GM10847 (cell line): ENCODE results near the gene TTC1.

Experiments used
- POLR2A ChIP-seq: IDR thresholded peaks from 2 replicates; pipeline ENCODE4 v1.6.1; 2011; ENCODE audit not compliant: insufficient read length; ENCODE audit errors: extremely low read depth

TTC1 gene

DNA sequence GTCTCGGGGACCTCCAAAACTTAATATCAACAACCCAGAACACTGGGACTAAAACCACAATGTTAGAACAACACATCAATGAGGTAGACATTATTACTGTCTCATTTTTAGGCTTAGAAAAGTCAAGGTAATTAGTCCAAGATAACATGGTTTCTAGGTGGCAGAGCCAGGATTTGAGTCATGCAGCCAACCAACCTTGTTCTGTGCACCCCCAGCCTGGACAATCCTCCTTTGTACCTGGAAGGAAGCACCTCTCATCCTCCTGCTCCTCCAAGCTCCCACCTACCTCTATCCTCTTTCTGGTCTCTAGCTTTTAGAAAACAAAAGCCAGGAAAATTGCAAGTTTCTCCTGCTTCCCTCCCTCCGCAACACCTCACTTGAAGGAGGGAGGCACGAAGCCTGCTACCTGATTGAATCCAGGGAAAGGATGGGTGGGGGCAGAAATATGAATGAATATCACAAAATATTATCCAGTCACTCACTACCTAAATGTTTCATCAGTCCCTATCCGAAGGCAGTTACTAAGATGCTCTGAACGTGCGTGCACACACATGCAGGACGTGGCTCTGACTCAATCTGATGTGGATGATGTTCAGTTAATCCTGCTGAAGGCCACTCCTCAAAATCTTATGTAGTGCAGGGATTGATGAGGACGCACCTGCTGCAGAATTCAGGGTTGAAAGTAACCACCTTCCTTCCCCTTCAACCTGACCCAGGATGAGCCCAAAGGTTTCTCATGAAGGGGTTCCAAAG lies 26.3 kb upstream of the TTC1 start:
- no peak for TF ChIP-seq POLR2A

DNA sequence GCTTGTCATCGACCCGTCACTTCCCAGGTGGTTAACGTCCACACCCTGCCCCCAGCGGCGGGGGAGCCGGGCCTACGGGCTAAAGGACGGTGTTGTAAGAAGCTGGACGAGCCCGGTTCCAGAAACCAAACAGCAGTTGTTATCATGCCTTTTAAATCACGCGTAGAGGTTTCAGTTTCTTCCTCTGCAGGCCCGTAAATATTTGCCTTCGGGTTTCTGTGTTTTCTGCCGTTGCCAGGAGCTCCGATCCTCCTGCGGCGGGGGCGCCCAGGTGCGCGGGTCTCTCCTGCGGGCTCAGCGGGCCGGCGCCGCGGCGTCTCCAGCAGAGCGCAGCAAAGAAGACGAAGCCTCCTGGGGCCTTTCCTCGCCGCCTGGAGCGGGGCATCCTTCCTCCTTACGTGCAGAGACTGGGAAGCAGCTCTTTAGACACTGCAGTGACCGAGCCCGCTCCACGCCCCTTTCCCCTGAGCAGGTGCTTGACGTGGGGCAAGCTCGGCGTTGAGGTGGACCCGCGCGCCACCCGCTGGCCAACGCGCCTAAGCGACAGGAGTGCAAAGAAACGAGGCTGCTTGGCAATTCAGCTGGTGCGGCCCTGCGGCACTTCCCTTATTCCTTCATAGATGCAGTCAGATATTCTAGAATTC lies 21.8 kb upstream of the TTC1 start:
- TF ChIP-seq POLR2A: no peak

DNA sequence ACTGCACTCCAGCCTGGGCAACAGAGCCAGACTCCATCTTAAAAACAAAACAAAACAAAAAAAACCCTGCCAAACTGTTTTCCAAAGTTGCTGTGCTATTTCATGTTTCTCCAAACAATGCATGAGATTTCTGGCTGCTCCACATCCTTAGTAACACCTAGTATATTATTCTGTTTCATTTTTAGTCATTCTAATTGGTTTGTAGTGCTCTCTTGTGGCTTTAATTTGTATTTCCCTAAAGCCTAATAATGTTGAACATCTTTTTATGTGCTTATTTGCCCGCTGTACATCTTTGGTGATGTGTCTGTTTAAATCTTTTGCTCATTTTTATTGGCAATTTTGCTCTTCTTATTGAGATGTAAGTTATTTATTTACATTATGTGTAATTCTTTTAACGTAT lies 18.4 kb upstream of the TTC1 start:
- no peak for TF ChIP-seq POLR2A

DNA sequence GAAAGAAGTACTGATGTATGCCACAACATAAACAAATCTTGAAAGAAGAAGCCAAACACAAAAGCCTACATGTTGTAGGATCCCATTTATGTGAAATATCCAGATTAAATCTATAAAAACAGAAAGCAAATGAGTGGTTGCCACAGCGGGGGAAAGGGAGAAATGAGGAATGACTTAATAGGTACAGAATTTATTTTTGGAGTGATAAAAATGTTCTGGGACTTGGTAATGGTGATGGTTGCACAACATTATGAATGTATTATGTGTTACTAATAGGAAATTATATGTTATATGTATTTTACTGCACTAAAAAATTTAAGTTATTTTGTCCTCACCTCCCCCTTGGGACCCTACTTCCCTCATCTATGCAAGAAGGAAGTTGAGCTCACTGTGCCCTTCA lies 16.4 kb upstream of the TTC1 start:
- no peak for TF ChIP-seq POLR2A

DNA sequence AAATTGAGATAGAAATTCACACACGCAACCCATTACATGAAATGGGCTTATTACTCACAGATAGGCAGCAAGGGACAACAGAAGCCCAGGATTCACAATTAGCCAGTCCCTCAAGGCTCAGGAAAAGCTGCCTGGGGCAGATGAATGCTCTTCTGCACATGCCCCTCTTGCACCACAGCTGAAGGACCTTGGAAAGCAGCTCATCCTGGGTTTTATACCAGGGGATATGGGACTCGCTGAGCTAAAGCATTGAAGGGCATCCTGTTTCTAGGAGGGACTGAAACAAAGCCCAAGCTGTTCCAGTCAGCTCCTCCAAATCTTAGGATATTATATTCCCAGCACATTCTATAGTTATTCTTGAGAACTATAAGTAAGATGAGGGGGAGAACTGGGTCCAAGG lies 15.7 kb upstream of the TTC1 start:
- no peak for TF ChIP-seq POLR2A

DNA sequence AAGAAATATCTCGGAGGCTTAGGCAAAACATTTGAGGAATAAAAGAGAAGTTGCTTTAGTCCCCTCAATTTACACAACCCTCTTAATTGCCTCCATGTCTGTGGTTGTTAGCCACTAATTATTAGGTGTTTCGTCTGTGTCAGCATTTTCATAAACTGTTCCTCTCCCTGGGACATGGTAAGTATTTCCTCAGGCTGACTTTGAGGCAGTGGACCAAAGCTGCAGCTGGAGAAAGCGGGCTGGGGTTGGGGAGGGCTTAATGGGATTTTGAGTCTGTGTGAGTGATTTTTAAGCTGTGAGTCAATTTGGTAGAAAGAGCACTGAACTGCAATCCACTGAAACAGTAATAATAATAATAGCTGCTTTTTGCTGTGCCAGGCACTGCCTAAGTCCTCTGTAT lies 13.0 kb upstream of the TTC1 start:
- TF ChIP-seq POLR2A: no peak

DNA sequence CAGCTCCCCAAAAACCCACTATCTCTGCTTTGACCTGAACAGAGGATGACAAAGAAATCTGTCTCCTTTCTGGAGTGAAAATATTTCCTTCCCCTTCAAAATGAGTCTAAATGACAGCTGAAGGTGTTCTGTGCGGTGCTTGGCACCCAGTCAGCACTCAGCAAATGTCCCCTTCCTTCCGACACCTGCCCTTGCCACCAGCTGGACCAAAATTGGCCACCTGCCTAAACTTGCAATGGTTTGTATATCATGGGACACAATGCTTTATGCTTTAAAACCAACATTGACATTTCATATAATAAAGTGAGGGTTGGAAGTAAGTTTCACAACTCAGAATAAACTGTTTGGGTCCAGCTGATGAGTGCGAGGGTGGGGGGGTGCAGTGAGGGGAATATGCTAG lies 7.5 kb upstream of the TTC1 start:
- TF ChIP-seq POLR2A: no peak

DNA sequence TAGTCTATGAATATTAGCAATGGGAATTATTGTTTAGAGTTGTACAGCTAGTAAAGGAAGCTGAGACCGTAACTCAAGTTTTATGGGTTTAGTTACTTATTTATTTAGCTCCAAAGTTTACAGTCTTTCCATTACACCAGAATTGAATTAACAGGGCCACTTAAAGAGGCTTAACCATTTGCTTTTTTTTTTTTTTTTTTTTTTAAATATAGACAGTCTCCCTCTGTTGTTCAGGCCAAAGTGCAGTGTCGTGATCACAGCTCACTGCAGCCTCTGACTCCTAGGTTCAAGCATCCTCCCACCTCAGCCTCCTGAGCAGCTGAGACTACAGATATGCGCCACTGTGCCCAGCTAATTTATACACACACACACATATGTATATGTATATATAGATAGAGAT lies 1.4 kb upstream of the TTC1 start:
- TF ChIP-seq POLR2A: no peak

DNA sequence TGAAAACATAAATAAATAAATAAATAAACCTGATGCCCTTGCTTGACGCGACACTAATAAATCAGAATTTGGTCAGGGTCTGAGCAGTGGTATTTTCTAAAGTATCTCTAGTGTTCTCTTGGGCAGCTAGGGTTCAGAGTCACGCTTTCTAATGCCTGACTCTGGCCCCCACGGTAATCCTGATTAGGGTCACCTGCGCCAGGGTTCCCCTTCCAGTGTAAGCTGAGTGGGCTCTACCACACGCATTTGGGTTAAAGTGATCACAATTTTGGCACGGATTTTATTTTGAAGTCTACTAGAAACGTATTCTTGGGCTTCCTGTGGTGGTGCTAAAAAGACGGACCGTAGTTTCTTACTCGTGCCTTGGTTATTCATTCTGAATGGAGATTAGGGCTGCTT lies 651 bp downstream of the TTC1 start:
- no peak for TF ChIP-seq POLR2A

DNA sequence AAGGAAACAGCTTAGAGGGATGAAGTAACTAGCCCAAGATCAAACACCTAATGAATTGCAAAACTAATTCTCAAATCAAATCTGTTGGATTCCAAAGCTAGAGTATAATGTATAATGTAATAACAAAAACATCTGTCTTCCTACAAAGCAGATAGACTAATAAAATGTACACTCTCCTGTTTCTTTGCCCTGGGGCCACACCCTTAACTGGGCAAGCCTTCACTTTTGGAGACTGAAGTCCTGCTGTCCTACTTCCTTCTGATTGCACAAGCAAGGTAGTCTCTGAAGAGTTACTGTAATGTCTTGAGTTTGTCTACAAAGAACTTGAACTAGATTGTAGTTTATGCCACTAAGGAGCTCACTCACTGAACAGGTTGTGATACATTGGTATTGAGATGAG lies 2.5 kb downstream of the TTC1 start:
- TF ChIP-seq POLR2A: no peak

DNA sequence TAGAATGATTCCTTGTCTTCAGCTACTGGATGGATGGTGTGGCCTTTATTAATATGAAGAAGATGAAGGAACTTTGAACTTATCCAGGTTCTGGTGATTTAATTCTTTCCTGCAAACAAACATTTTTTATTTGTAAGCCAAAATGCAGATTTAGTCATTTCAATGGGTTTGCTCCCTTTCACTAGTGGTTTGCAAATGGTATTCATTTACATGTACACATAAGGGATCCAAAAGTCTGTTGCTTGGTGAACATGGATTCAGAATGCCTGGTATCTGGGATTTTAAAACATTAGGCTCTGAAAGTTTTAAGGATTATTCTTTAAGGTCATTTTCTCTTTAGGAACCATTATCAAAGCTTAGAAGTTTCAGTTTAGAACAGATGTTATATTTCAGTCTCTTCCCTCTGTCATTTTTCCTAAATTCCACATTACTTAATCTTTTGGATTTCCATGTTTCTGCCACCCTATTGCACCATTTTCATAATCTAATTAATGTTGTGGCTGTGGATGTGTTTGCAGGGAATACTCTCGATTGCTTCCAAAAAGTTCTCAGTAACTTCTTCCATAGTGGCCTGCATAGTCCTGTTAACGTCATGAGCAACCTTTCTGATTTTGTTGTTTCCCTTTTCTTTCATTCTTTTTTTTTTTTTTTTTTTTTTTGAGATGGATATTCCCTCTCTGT lies 10.1 kb downstream of the TTC1 start:
- no peak for TF ChIP-seq POLR2A

DNA sequence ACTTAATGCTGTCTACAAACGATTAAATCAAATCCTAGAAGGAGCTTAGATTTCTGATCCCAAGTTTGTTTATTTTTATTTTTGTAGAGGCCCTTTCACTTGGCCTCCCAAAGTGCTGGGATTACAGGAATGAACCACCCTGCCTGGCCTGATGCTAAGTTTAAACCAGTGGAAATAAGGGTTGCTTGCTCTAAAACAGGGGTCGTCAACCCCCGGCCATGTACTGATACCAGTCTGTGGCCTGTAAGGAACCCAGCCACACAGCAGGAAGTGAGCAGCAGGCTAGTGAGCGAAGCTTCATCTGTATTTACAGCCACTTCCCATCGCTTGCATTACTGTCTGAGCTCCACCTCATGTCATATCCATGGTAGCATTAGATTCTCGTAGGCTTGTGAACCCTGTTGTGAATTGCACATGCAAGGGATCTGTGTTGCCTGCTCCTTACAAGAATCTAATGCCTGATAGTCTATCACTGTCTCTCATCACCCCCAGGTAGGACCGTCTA lies 11.4 kb downstream of the TTC1 start:
- TF ChIP-seq POLR2A: no peak

DNA sequence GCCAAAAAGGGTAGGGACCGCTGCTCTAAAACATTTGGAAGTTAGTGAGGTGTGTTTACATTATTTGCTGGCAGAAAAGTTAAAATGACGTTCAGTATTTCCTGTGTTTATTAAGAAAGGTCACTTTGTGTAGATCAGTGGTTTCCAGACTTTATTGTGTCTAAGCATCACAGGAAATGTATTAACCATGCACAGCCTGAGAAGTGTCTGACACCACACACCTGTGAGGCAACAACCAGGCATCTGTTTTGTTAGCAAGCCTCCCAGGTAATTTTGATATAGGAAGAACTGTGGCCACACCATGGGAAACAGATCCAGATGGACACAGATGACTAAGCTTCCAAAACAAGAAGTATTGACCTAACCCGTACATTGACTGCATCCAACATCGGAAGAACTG lies 12.0 kb downstream of the TTC1 start:
- no peak for TF ChIP-seq POLR2A

DNA sequence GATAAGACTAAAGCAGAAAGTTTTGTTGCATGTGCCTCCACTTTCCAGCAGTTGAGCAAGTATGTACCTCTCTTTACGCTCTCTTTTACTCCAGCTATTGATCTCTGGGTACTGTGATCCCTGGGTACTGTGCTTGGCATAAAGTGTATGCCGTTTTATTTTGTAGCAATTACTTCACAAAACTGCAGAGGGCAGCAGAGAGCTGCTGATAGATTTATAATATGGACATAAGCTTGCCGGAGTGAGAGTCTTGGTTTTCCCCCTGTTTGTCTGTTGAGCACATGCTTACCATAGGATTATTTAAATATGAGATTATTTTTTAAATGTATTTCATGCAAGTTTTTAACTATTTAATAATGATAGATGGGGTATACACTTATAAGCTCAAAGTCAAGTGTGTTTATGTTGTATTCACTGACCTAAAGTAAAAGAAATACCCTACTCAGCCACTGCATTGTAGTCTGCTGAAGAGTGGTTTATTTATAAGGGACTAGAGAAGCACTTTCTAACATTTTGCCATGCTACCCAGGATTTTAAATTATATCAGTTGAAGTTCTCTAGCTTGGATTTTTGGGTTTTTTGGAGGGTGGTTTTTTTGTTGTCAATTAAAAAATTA lies 13.0 kb downstream of the TTC1 start:
- TF ChIP-seq POLR2A: no peak

DNA sequence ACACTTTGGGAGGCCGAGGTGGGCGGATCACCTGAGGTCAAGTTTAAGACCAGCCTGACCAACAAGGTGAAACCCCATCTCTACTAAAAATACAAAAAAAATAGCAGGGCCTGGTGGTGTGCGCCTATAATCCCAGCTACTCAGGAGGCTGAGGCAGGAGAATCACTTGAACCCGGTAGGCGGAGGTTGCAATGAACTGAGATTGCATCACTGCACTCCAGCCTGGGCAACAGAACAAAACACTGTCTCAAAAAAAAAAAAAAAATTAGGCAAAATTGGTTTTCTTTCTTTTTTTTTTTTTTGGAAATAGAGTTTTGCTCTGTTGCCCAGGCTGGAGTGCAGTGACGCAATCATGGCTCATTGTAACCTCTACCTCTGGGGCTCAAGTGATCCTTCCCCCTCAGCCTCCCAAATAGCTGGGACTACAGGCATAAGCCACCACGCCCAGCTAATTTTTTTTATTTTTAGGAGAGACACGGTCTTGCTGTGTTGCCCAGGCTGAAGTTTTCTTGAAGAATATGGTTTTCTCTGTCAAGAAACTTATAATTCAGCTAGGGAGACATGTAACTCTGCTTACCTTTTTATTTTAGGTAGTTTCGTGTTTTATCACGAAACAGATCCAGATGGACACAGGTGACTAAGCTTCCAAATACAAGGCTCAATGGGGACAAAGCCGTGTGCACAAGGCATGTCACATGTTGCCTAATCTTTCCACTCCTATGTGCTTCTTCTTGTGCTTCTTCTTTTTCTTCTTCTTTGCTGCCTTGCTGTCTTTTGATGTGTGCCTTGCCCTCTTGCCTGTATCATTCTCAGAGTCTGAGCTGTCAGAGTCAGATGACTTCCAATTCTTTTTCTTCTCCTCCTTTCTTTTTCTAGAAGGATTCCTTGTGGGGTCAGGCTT lies 14.3 kb downstream of the TTC1 start:
- TF ChIP-seq POLR2A: no peak
